ENCODE data around the gene TRIM27.

TRIM27 gene

DNA sequence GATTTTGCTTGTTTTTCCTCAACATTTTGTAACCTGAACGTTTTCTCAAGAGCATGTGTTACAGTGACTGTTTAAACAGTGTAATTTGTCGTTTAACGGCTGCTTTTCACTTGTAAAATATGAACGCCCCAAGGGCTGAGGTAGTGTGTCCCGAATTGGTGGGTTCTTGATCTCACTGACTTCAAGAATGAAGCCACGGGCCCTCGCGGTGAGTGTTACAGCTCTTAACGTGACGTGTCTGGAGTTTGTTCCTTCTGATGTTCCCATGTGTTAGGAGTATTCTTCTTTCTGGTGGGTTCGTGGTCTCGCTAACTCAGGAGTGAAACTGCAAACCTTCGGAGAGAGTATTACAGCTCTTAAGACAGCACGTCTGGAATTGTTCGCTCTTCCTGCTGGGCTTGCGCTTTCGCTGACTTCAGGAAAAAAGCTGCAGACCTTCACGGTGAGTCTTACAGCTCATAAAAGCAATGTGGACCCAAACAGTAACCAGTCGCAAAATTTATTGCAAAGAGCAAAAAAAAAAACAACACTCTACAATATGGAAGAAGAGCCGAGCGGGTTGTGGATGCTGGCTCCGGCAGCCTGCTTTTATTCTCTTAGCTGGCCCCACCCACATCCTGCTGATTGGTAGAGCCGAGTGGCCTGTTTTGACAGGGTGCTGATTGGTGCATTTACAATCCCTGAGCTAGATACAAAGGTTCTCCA is 25.1 kb upstream of the TRIM27 start:
- H3K27ac ChIP-seq (replicated peaks): no peak overlapping the region
- DNase-seq (ENCODE audit: low read depth in 1 of 2, low spot score in 1 of 2): no peak
- H3K4me3 ChIP-seq (replicated peaks; ENCODE audit: insufficient read depth, low read length): no peak overlapping the region
- TF ChIP-seq, protein P1, sequence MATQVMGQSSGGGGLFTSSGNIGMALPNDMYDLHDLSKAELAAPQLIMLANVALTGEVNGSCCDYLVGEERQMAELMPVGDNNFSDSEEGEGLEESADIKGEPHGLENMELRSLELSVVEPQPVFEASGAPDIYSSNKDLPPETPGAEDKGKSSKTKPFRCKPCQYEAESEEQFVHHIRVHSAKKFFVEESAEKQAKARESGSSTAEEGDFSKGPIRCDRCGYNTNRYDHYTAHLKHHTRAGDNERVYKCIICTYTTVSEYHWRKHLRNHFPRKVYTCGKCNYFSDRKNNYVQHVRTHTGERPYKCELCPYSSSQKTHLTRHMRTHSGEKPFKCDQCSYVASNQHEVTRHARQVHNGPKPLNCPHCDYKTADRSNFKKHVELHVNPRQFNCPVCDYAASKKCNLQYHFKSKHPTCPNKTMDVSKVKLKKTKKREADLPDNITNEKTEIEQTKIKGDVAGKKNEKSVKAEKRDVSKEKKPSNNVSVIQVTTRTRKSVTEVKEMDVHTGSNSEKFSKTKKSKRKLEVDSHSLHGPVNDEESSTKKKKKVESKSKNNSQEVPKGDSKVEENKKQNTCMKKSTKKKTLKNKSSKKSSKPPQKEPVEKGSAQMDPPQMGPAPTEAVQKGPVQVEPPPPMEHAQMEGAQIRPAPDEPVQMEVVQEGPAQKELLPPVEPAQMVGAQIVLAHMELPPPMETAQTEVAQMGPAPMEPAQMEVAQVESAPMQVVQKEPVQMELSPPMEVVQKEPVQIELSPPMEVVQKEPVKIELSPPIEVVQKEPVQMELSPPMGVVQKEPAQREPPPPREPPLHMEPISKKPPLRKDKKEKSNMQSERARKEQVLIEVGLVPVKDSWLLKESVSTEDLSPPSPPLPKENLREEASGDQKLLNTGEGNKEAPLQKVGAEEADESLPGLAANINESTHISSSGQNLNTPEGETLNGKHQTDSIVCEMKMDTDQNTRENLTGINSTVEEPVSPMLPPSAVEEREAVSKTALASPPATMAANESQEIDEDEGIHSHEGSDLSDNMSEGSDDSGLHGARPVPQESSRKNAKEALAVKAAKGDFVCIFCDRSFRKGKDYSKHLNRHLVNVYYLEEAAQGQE (IDR thresholded peaks at IDR 0.05; ENCODE audit: insufficient replicate concordance, low read depth): no peak
- no peak for TF ChIP-seq POLR2AphosphoS5 (IDR thresholded peaks at IDR 0.05; ENCODE audit: low read depth)
- TF ChIP-seq CTCF (IDR thresholded peaks at IDR 0.05; ENCODE audit: insufficient read depth, low read length): no peak
- TF ChIP-seq GABPA (IDR thresholded peaks at IDR 0.05; ENCODE audit: low read depth): no peak
- no peak for TF ChIP-seq SPI1 (IDR thresholded peaks at IDR 0.05; ENCODE audit: borderline replicate concordance, low read depth)
- H3K27me3 ChIP-seq (ENCODE audit: insufficient read depth, poor library complexity, severe bottlenecking): no peaks in the 10 kb centered on the region

GRCh38 chr6:28947831-28948270 is 24.1 kb upstream of the TRIM27 start:
- Histone ChIP-seq H3K27ac (replicated peaks) (no peak overlapping the region), H3K4me3 (replicated peaks; ENCODE audit: insufficient read depth, low read length) (no peak overlapping the region), H3K27me3 (ENCODE audit: insufficient read depth, poor library complexity, severe bottlenecking) (no peaks in the 10 kb centered on the region)
- TF ChIP-seq SPI1 (IDR thresholded peaks at IDR 0.05; ENCODE audit: borderline replicate concordance, low read depth) (no peak), CTCF (IDR thresholded peaks at IDR 0.05; ENCODE audit: insufficient read depth, low read length) (no peak), GABPA (IDR thresholded peaks at IDR 0.05; ENCODE audit: low read depth) (no peak), POLR2AphosphoS5 (IDR thresholded peaks at IDR 0.05; ENCODE audit: low read depth) (no peak)
- TF ChIP-seq, protein P1 (IDR thresholded peaks at IDR 0.05; ENCODE audit: insufficient replicate concordance, low read depth): no peak
- DNase-seq (ENCODE audit: low read depth in 1 of 2, low spot score in 1 of 2): no peak

DNA sequence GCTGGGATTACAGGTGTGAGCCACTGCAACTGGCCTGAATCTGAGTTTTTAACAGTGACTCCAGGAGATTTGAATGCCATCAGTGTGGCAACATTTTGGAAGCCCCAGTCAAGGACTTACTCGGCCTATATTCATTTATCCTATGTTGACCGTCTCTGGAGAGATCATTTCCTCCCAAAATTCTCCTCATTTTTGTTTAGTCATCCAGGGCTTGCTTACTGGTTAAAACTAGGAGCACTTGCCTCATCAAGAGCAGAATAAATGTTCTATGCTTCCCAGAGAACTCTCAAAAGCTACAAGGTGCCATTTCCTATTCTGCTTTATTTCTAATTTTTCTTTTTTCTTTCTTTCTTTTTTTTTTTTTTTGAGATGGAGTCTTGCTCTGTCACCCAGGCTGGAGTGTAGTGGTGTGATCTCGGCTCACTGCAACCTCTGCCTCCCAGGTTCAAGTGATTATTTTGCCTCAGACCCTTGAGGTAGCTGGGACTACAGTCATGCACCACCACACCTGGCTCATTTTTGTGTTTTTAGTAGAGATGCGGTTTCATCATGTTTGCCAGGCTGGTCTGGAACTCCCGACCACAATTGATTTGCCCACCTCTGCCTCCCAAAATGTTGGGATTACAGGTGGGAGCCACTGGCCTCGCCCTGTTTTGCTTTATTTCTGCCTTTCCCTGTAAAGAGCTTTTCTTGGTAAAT is 23.4 kb upstream of the TRIM27 start:
- TF ChIP-seq SPI1 (IDR thresholded peaks at IDR 0.05; ENCODE audit: borderline replicate concordance, low read depth) (no peak), POLR2AphosphoS5 (IDR thresholded peaks at IDR 0.05; ENCODE audit: low read depth) (no peak), GABPA (IDR thresholded peaks at IDR 0.05; ENCODE audit: low read depth) (no peak), CTCF (IDR thresholded peaks at IDR 0.05; ENCODE audit: insufficient read depth, low read length) (no peak)
- TF ChIP-seq, protein P1 (IDR thresholded peaks at IDR 0.05; ENCODE audit: insufficient replicate concordance, low read depth): no peak
- Histone ChIP-seq H3K27ac (replicated peaks) (no peak overlapping the region), H3K27me3 (ENCODE audit: insufficient read depth, poor library complexity, severe bottlenecking) (no peaks in the 10 kb centered on the region), H3K4me3 (replicated peaks; ENCODE audit: insufficient read depth, low read length) (no peak overlapping the region)
- no peak for DNase-seq (ENCODE audit: low read depth in 1 of 2, low spot score in 1 of 2)
